ENCODE results near the gene DRG1.
"Not testable (repeated sequence)": the region's sequence is repeated elsewhere in the genome, so short reads cannot be mapped to it uniquely, and the experiment has no call there.

DRG1 gene

GRCh38 chr22:31443516-31443915, 44.1 kb downstream of the DRG1 start:
- no peak for DNase-seq

DNA sequence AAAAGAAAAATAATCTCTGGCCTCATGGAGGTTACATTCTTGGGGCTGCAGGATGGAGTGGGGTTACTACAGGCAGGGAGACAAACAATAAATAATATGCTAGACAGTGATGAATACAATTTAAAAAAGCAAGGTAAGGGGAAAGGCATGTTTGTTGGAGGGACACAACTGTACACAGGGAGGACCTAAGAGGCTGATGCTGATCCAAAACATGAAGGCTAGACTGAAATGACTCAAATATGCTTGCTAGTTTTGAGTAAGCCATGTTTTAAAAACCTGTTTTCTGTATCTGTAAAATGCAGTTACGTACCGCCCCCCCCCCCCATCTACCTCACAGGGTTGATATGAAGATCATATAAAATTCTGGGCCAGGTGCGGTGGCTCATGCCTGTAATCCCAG, 46.2 kb downstream of the DRG1 start:
- no peak for DNase-seq

GRCh38 chr22:31446208-31446607, 46.8 kb downstream of the DRG1 start:
- no peak for DNase-seq

DNA sequence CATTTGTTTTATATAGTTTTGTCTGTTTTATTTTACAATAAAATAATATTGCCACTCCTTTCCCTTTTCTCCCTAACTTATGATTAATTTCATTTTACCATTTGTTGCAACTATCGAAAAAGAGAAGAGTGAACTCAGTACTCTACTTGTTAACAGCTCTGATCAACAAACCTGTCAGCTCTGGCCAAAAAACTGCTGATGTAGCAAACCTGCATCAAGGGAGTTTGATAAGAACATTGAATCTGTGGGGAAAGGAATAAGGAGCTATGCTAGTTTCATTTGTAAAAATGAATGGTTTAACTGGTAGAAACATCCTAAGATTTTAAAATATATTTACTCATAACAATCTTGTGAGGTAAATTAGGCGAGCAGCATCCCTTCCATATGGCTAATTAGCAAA, 47.4 kb downstream of the DRG1 start:
- DNase-seq, result no peak

DNA sequence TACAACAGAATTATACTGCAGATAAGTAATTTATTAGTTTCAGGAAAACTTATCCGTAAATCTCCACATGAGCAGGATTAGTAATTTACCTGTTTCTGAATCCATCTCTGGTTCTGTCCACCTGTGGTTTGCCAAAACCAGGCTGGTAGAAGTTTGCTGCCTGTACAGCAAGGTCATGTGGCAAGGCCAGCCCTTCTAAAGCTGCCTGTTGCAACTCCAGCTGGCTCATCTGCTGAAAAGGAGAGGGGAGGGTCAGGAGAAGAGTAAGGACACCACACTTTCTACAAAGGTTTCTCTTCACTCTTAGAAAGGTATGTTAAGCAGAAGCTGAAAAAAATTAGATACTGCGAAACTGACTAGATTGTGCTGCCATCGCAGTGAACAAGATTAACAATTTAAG, 47.9 kb downstream of the DRG1 start:
- DNase-seq, result no peak

DNA sequence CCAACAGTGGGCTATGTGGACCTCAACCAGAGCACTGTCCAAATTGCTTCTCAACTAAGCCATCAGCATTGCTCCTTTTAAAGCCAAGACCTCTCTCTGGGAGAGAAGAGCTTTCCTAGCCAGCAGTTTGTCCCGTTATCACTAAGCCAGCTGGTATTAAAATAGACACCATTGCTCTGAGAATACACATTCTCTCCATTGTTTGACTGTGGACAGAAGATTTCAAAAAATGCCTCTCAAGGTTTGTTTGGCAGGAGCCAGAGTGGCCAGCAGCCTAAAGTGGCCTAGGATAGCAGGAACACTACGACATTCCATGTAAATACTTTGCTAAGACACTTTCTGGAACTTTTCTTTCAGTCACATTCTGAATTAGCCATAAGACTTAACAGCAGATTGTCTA, 49.0 kb downstream of the DRG1 start:
- DNase-seq, result no peak

DNA sequence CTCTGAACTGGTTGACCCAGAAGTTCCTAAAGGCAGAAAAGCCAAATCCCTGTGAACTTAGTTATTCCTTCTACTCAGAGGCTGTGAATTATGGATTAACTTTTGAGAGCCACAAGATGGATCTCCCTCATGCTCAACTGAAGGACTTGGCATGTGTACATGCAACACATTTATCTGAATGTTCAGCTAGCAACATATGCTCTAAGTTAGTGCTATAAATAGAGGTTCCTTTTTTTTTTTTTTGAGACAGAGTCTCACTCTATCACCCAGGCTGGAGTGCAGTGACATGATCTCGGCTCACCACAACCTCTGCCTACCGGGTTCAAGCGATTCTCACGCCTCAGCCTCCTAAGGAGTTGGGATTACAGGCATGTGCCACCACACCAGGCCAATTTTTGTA, 50.1 kb downstream of the DRG1 start:
- no peak for DNase-seq

- peak; percentile 9 for DNase-seq
Observed at GRCh38 chr22:31451709-31452571, 52.5 kb downstream of the DRG1 start.

DNA sequence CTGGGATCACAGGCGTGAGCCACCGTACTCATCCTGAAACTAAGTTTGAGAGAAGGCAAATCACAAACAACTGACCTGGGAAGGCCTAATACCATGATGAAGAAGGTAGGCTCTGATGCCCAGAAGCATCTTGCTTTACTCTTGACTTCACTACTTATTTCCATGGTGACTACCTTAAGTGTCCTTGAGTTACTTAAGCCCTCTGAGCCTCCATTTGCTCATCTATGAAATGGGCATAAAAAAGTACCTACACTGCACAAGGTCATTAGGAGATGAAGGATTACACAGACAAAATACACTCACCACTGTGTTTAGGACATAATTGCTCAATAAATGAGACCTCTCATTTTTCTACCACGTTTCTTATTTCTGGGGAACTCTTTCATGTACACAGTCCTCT, 62.3 kb downstream of the DRG1 start:
- DNase-seq, result no peak

DNA sequence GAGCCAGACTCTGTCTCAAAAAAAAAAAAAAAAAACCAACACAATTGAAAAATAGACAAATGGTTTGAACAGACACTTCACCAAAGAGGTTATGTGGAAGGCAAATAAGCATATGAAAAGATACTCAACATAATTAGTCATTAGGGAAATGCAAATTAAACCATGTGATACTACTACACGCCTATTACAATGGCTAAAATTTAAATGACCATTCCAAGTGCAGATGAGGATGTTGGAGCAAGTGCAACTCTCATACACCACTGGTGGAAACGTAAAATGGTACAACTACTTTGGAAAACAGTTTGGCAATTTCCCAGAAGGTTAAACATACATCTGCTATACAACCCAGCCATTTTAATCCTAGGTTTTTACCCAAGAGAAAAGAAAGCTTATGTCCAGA, 65.9 kb downstream of the DRG1 start:
- no peak for DNase-seq

- DNase-seq, result no peak
Observed at GRCh38 chr22:31474743-31475142, 75.3 kb downstream of the DRG1 start.

GRCh38 chr22:31475800-31476199, 76.4 kb downstream of the DRG1 start:
- DNase-seq, result no peak

GRCh38 chr22:31477329-31477728, 77.9 kb downstream of the DRG1 start:
- DNase-seq, result no peak

GRCh38 chr22:31481129-31481528, 81.7 kb downstream of the DRG1 start:
- no peak for DNase-seq

DNA sequence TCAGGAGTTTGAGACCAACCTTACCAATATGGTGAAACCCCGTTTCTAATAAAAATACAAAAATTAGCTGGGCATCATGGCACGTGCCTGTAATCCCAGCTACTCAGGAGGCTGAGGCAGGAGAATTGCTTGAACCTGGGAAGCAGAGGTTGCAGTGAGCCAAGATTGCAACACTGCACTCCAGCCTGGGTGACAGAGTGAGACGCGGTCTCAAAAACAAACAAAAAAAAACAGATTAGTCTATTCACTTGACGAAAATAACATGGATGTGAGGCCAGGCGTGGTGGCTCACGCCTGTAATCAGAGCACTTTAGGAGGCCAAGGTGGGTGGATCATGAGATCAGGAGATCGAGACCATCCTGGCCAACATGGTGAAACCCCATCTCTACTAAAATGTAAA, 83.1 kb downstream of the DRG1 start:
- not testable (repeated sequence) for DNase-seq
